GM23338 (cell line): Measurements from ENCODE around the gene CHRNB4.

Experiments
- CREB1 ChIP-seq: fragments of 250-450 bp; sonication (Bioruptor Pico); IDR thresholded peaks from 2 replicates; pipeline ENCODE4 v1.5.0; 2020; ENCODE audit warnings: low read depth, mild to moderate bottlenecking, moderate library complexity
- CTCF ChIP-seq, 2 experiments: fragments of 200-600 bp in 1 of 2; sonication (generic) in 1 of 2; conservative IDR thresholded peaks; 2 replicates each; pipeline versions ENCODE4 v1.5.1 to v1.6.1; 2016 to 2017; ENCODE audit warnings: antibody characterized with exemption in 2 of 2, low read depth in 2 of 2, mild to moderate bottlenecking in 2 of 2, moderate library complexity in 1 of 2
- ETS1 ChIP-seq: IDR thresholded peaks from 2 replicates; pipeline ENCODE4 v1.6.1; 2016; ENCODE audit warnings: antibody characterized with exemption
- EZH2 ChIP-seq: fragments of 200-600 bp; sonication (generic); IDR thresholded peaks from one replicate; pipeline ENCODE4 v1.8.0; 2017; ENCODE audit warnings: antibody characterized with exemption, mild to moderate bottlenecking, low read depth; ENCODE audit not compliant: unreplicated experiment
- EZH2phosphoT487 ChIP-seq: fragments of 200-600 bp; sonication (generic); IDR thresholded peaks from one replicate; pipeline ENCODE4 v1.8.1; 2018; ENCODE audit warnings: antibody characterized with exemption; ENCODE audit not compliant: unreplicated experiment
- JUNB ChIP-seq: IDR thresholded peaks from one replicate; pipeline ENCODE4 v1.6.1; 2016; ENCODE audit warnings: antibody characterized with exemption; ENCODE audit not compliant: unreplicated experiment
- NANOG ChIP-seq: IDR thresholded peaks from 2 replicates; pipeline ENCODE4 v1.6.1; 2016; ENCODE audit warnings: antibody characterized with exemption, borderline replicate concordance
- POLR2AphosphoS5 ChIP-seq: IDR thresholded peaks from 2 replicates; pipeline ENCODE4 v1.6.1; 2016; ENCODE audit warnings: antibody characterized with exemption, low read depth
- REST ChIP-seq: IDR thresholded peaks from one replicate; pipeline ENCODE4 v1.6.1; 2018; ENCODE audit warnings: antibody characterized with exemption; ENCODE audit not compliant: unreplicated experiment
- STAT1 ChIP-seq: IDR thresholded peaks from one replicate; pipeline ENCODE4 v1.6.1; 2016; ENCODE audit warnings: antibody characterized with exemption; ENCODE audit not compliant: unreplicated experiment
- ZNF114 ChIP-seq: fragments of 250-450 bp; sonication (Bioruptor Pico); IDR thresholded peaks from 2 replicates; pipeline ENCODE4 v1.5.0; 2020; ENCODE audit warnings: mild to moderate bottlenecking, moderate library complexity

- TF ChIP-seq CTCF (conservative IDR thresholded peaks at IDR 0.05; ENCODE audit: low read depth in 2 of 2) (no peak), JUNB (no peak), POLR2AphosphoS5 (no peak), REST (no peak), EZH2 (no peak), EZH2phosphoT487 (no peak), ETS1 (no peak), ZNF114 (CRISPR knock-in tag) (no peak), CREB1 (no peak), STAT1 (no peak), NANOG (no peak)
Measured at GRCh38 chr15:78574944-78575343, 66.1 kb downstream of the CHRNB4 start.
